Measurements from ENCODE around the gene IL18R1.

The IL18R1 gene

DNA sequence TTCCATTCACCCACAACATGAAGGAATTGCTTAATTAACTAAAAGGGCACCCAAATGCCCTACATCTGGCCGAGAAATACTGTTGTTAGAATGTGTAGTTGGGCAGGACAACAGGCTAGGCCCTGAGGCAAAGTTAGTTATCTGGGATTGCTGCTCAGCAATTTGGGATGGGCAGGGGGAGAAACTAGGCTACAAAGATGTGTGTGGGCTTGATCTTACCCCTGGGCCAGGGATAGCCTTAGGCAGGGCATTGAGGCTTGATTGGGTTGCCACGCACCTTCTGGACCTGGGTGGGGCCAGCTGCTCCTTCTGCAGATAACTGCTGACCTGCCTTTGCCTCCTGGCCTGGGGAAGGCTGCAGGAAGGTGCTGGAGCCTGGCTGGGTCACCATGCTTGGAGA, 76.8 kb downstream of the IL18R1 start:
- DNase-seq (ENCODE audit: low read depth in 2 of 2), result no peak

DNA sequence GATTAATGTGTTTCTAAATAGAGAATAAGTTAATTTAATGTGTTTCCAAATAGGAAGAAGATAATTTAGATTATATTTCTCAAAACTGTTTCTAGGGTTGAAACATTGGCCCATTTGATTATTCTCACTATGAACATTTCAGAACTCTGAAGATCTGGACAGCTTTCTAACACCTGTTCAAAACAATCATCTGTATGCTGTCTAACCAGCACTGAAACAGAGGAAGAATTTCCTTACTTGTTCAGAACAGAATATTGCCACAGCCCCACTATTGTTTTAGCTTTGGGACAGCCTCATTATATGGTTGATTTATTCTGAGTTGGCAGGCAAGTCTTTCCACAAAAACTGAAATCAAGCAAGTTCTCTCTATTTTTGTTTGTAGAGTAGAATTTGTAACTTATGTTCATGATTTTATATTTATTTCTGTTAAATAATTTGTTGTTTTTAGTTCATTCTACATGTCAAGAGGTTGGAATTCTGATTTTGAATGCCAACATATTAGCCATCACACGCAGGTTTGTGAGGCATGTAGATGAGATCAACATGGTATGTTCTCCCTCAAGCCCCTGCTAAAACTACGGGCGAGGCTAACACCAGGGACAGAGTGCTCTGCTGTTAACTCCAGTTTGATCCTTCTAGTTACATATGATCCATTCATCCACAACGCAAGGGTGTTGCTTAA, 78.5 kb downstream of the IL18R1 start:
- DNase-seq (ENCODE audit: low read depth in 2 of 2), result no peak

DNA sequence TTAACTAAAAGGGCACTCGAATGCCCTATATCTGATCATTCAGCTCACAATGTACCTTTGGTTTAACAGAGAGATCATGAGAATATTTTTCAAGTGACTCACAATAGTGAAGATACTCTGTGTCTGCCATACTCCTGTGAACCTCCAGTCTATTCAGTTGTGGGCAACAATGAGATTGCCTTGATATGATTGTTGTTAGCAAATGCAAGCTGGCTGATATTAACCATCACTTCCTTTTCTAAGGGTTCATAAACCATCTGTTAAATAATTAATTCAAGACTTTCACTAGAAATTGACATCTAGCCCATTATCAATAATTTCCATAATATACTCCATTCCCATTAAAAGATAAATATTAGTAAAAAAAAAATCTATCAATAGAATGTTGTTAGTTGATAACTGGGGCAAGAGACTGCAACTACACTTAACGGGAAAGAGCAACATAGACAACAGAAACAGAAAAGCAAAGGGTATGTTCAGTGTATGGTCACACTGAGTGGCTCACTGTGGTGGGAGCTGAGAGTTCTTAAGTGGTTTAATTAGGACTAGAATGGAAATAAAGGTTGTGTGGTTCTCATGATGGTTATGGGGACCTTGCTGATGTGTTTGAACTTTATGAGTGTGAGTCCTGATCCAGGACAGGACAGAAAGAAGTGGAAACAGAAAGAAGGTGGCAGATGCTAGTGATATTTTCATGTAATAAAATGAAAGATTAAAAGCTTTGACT, 79.2 kb downstream of the IL18R1 start:
- DNase-seq (ENCODE audit: low read depth in 2 of 2), result no peak

DNA sequence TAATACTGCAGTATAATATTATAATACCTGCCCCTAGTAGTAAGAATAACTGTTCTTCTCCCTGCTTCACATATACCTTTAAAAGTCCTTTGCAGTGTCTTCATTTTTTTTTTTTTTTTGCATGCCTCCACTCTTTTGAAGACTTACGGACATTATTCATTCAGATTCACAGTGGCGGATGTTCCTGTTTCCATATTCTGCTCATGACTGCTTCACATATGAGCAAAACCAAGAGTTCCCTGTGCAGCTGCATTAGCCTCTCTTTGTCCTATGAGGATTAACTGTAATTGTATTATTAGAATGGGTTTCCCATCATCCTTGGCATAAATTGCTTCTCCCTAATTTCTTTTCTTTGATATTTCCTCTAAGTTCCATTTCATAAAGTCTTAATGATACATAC, 80.1 kb downstream of the IL18R1 start:
- no peak for DNase-seq (ENCODE audit: low read depth in 2 of 2)

DNA sequence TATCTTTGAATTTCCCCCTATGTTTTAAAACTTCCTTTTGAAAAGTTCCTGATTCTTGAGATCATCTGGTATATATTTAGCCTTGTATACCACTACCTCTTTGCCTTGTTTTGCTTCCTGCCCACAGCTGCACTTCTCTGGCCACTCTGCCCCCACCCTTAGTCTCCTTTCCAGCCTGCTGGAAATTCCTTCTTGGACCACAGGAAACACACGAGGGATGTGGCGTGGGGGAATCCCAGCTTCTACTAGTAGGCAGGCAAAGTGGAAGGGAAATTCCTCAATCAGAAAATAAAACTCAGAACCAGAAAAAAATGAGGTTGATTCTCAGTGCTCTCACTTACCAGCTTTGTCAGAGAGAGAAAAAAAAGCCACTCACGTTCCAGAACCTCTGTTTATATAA, 80.7 kb downstream of the IL18R1 start:
- peak in 1 of 2 donors; percentile 23 for DNase-seq (ENCODE audit: low read depth in 2 of 2)

DNA sequence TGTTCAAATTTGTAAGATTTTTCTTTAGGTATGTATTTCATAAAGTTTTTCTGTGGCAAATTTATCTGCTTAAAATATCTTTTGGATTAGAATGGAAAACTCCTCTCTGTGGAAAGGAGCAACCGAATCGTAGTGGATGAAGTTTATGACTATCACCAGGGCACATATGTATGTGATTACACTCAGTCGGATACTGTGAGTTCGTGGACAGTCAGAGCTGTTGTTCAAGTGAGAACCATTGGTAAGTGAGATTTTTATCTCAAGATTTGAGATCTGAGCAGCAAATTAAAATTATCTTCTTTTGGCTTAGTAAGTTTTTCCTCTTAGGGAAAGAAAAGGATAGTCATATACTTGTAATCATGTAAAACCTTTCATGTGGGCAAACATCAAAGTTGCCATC, 81.5 kb downstream of the IL18R1 start:
- no peak for DNase-seq (ENCODE audit: low read depth in 2 of 2)

DNA sequence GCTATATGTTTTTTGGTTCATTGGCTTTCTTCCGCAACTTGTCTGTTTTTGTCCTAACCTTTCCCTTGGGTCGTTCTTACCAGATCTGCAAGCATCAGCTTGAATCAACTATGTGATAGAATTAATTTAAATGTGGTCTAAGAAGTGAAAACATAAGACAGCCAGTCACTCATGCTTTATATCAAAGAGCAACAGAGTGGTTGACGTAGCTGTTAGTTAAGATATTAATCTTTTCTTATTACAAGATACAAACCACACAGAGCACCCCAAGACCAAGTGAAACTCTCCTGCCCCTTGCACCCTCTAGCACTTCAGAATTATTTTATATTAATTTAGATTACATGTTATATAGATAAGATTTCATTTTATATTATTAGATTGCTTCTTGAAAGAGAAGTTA, 82.5 kb downstream of the IL18R1 start:
- no peak for DNase-seq (ENCODE audit: low read depth in 2 of 2)

DNA sequence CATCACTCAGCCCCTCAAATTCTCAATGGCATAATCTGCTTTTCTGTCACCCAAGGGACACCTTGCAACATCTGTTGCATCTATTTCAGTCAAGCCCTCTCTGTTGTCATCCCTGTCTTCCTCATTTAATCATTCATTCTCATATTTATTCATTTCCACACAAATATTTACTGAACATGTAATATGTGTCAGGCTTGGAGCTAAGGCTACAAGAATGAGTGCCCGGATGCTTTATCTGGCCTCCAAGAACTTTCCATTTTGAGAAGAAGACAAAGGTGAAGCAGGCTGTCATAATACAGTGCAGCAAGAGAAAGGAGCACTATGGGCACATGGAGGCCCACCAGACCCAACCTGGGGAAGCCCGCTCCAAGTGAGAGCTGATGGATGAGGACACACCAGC, 83.0 kb downstream of the IL18R1 start:
- no peak for DNase-seq (ENCODE audit: low read depth in 2 of 2)

DNA sequence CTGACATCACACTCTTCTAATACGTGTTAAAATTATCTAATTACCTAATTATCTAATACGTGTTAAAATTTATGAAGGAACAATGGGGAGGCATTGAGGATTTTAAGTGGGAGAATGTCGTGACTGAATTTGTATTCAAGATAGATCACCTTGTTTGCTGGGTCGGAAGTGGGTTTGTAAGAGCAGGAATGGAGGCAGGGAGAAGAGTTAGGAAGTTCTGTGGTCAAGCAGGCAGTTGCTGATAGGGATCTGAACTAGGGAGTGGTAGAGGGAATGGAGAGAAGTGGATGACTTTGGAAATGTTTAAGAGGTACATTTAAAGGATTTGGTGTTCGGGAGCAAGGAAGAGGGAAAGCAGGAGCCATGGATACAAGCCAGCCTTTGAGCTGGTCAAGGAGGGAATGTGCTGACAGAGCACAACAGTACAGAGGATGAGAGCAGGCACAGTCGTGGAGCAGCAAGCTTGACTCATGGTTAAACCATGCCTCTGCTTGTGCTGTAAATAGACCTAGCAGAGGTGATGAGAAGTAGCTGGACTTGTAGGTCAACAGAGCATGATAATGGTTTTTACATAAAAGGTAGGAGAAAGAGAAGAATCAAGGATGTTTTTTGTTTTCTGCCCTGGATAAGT, 83.6 kb downstream of the IL18R1 start:
- no peak for DNase-seq (ENCODE audit: low read depth in 2 of 2)

DNA sequence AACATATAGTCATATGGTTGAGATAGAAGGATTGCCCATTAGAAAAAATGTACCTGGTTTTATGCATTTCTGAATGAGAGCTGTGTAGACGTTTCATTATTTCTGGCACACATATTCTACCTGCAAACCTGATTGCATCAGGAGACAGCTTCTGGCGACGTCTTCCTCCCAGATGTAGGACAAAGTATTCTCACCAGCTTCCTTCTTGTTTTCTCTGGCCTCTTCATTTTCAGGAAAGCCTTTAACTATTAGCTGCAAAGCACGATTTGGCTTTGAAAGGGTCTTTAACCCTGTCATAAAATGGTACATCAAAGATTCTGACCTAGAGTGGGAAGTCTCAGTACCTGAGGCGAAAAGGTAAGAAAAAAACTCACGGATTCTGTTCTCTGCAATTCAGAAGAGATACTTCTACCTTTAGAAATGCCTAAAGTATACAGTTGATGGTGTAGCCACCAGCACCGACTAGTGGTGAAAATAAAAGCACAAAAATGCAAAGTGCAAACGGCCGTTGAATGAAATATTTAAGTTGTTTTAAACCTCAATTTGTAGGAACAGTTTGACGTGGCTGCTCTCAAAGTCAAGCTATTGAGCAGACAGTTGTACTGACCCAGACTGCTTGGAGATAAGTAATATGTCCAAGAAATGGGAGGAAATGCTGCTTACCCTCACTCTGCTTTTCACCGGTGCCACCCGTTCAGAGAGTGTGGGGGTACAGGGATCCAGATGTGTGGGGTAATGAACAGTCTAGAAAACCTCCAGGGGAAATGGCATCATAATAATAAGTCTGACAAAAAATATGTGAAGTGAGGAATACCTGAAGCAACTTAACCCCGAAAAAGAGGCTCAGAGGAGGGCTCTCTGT, 87.6 kb downstream of the IL18R1 start:
- no peak for DNase-seq (ENCODE audit: low read depth in 2 of 2)

DNA sequence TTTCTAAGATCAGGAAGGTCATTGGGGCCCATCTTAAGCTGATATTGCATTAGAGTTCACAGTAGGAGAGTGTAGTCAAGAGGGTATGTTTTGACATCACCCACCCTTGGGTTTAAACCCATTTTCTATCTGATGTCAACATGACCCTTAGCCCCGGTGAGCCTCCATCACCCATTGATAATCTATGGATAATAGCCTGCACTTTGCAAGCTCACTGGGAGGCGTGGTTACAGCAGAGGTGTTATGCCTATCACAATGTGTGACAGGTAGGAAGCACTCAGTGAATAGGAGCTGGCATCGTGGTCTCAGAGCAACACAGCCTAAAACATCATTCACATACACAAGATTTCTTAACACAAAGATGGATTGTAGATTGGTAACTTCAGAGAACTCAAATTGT, 88.6 kb downstream of the IL18R1 start:
- DNase-seq (ENCODE audit: low read depth in 2 of 2), result no peak

DNA sequence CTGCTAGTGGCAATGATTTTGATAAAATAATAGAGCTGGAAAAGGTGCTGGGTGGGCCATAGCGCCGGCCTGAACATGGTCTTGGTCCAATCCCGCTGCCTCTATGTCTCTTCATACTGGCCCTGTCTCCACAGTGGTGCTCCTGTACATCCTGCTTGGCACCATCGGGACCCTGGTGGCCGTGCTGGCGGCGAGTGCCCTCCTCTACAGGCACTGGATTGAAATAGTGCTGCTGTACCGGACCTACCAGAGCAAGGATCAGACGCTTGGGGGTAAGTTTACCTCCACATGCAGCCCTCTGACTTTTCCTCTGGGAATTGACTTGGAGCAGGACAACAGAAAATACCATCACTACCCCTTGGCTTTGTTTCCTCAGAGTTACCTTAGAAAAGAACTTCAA, 91.3 kb downstream of the IL18R1 start:
- DNase-seq (ENCODE audit: low read depth in 2 of 2), result no peak

All from stimulated activated CD4-positive, alpha-beta T cell treated with anti-CD3 and anti-CD28 coated beads, Interleukin-4, amount 100 ng/mL, for 48 hours (primary cell).